T-helper 1 cell treated with Interleukin-12 subunit alpha and Interleukin-12 subunit beta and Interleukin-4 antibody, amounts not matched to agents 30 μg/mL and 1 μg/mL, for 36 hours (primary cell): ENCODE data around the gene SIK3.
A peak's percentile ranks its signal among the peaks of the same experiment; 100 is the strongest.

Source experiments
- H3K27ac Mint-ChIP-seq: one replicate; pipeline ENCODE4 v1.8.0; 2021; ENCODE audit warnings: mild to moderate bottlenecking, mixed read lengths
- H3K27me3 Mint-ChIP-seq: one replicate; pipeline ENCODE4 v1.8.0; 2021; ENCODE audit warnings: low read depth, mixed read lengths
- H3K36me3 Mint-ChIP-seq: one replicate; pipeline ENCODE4 v1.8.0; 2021; ENCODE audit warnings: low read depth, mixed read lengths
- H3K4me1 Mint-ChIP-seq: one replicate; pipeline ENCODE4 v1.8.0; 2021; ENCODE audit warnings: low read depth, mixed read lengths
- H3K4me3 Mint-ChIP-seq: one replicate; pipeline ENCODE4 v1.8.0; 2021; ENCODE audit warnings: mild to moderate bottlenecking, moderate library complexity, mixed read lengths
- H3K9me3 Mint-ChIP-seq: one replicate; pipeline ENCODE4 v1.8.0; 2021; ENCODE audit warnings: mixed read lengths

Gene SIK3

DNA sequence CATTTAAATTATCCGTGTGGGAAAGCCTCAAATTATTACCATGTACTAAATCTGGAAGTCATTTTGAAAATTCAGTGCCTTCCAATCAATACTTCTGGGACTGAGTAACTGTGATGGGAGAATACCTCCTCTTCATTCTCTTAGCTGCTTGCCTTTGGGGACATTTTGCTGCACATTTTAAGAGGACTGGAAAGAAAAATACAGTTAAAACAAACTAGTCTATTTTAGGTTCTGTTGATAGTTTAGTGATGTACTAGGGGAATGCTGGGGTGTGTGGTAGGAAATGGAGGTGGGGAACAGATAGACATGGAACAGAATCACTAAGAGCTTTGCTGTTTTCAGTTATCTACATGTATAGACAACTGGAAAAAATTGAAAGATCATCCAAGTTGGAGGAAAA is 195.1 kb downstream of the SIK3 start:
- H3K4me1 Mint-ChIP-seq = peaks cover 10% of the 10 kb centered on the region
- H3K27ac Mint-ChIP-seq = no peak overlapping the region
- H3K9me3 Mint-ChIP-seq = peaks cover 10% of the 10 kb centered on the region
- H3K36me3 Mint-ChIP-seq = peaks cover 24% of the 10 kb centered on the region
- H3K4me3 Mint-ChIP-seq = no peak overlapping the region
- H3K27me3 Mint-ChIP-seq = no peaks in the 10 kb centered on the region

GRCh38 chr11:116901964-116902688 is 196.1 kb downstream of the SIK3 start:
- peaks cover 10% of the 10 kb centered on the region for H3K4me1 Mint-ChIP-seq
- no peak overlapping the region for H3K4me3 Mint-ChIP-seq
- peaks cover 24% of the 10 kb centered on the region for H3K36me3 Mint-ChIP-seq
- H3K27me3 Mint-ChIP-seq = no peaks in the 10 kb centered on the region
- H3K9me3 Mint-ChIP-seq = peaks cover 10% of the 10 kb centered on the region
- no peak overlapping the region for H3K27ac Mint-ChIP-seq

DNA sequence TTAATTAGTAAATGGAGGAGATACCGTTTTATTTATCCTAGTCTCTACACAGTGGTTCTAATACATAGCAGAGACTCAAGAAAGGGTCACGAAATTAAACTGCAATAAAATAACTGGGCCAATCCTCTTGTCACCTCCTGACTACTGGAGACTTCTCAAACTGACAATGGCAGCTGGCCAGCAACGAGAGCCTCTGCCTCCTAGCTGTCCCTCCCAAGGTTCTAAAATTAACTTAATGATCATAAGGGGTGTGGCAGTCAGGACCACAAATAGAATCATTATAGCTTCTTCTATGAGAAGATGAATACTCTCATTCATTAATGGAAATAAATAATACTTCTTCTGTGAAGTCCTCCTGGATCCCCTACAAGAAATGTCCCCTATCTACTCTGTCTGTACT is 197.0 kb downstream of the SIK3 start:
- Mint-ChIP-seq H3K9me3 (peaks cover 10% of the 10 kb centered on the region), H3K36me3 (peaks cover 24% of the 10 kb centered on the region), H3K27ac (no peak overlapping the region), H3K4me3 (no peak overlapping the region), H3K4me1 (peaks cover 10% of the 10 kb centered on the region), H3K27me3 (no peaks in the 10 kb centered on the region)

- no peaks in the 10 kb centered on the region for H3K27me3 Mint-ChIP-seq
- H3K4me1 Mint-ChIP-seq = no peaks in the 10 kb centered on the region
- peaks cover 10% of the 10 kb centered on the region for H3K9me3 Mint-ChIP-seq
- H3K36me3 Mint-ChIP-seq = peaks cover 25% of the 10 kb centered on the region
- H3K4me3 Mint-ChIP-seq = no peak overlapping the region
- H3K27ac Mint-ChIP-seq = no peak overlapping the region
These were observed 202.0 kb downstream of the SIK3 start for GRCh38 chr11:116896211-116896610.

DNA sequence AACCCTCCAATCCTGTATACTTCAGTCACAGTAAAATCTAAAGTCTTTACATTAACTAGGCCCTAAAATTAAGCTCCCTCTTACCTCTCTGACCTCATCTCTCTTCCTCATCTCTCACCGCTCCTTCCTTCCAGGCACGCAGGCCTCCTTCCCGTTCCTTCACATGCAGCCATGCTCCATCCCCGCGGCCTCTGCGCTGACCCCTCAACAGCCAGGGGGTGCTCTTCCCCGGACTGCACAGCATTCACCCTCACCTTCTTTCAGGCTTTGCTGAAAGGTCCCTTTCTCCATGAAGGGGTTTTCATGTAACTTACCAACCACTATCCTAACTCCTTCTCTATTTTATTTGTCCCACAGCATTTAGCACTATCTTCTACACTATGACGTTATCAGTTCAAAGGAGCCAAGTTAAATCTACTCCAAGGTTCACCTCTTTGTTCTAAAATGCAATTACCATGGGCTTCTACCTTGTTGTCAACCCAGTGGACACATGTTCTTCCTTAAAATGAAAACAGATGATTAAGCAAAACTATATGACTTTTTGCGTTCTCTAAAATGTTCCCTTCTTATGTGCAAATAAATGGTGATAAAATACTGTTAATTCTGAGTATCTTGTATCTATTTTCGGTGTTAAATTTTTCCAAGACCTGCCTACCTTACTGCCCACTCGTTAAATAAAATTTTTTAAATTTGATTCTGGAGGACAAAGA is 203.0 kb downstream of the SIK3 start:
- Mint-ChIP-seq H3K27me3 (no peaks in the 10 kb centered on the region), H3K4me1 (peaks cover 4% of the 10 kb centered on the region), H3K27ac (no peak overlapping the region), H3K9me3 (peaks cover 6% of the 10 kb centered on the region), H3K4me3 (no peak overlapping the region), H3K36me3 (peaks cover 26% of the 10 kb centered on the region)

- H3K4me3 Mint-ChIP-seq = no peak overlapping the region
- H3K27ac Mint-ChIP-seq = no peak overlapping the region
- H3K9me3 Mint-ChIP-seq = no peaks in the 10 kb centered on the region
- H3K36me3 Mint-ChIP-seq = peaks cover 22% of the 10 kb centered on the region
- no peaks in the 10 kb centered on the region for H3K27me3 Mint-ChIP-seq
- H3K4me1 Mint-ChIP-seq = peaks cover 9% of the 10 kb centered on the region
These were observed 204.3 kb downstream of the SIK3 start for GRCh38 chr11:116893906-116894305.

- no peaks in the 10 kb centered on the region for H3K27me3 Mint-ChIP-seq
- peaks cover 13% of the 10 kb centered on the region for H3K4me1 Mint-ChIP-seq
- peaks cover 22% of the 10 kb centered on the region for H3K36me3 Mint-ChIP-seq
- H3K9me3 Mint-ChIP-seq = no peaks in the 10 kb centered on the region
- H3K4me3 Mint-ChIP-seq = no peak overlapping the region
- no peak overlapping the region for H3K27ac Mint-ChIP-seq
These were observed 204.8 kb downstream of the SIK3 start for GRCh38 chr11:116893437-116893836.

- H3K9me3 Mint-ChIP-seq = no peaks in the 10 kb centered on the region
- H3K4me3 Mint-ChIP-seq = no peak overlapping the region
- peaks cover 13% of the 10 kb centered on the region for H3K4me1 Mint-ChIP-seq
- H3K36me3 Mint-ChIP-seq = peaks cover 22% of the 10 kb centered on the region
- H3K27ac Mint-ChIP-seq = no peak overlapping the region
- no peaks in the 10 kb centered on the region for H3K27me3 Mint-ChIP-seq
These were observed 205.9 kb downstream of the SIK3 start for GRCh38 chr11:116892374-116892773.

- peaks cover 22% of the 10 kb centered on the region for H3K36me3 Mint-ChIP-seq
- peaks cover 13% of the 10 kb centered on the region for H3K4me1 Mint-ChIP-seq
- H3K27ac Mint-ChIP-seq = no peak overlapping the region
- no peak overlapping the region for H3K4me3 Mint-ChIP-seq
- no peaks in the 10 kb centered on the region for H3K9me3 Mint-ChIP-seq
- no peaks in the 10 kb centered on the region for H3K27me3 Mint-ChIP-seq
These were observed 206.5 kb downstream of the SIK3 start for GRCh38 chr11:116891746-116892145.

DNA sequence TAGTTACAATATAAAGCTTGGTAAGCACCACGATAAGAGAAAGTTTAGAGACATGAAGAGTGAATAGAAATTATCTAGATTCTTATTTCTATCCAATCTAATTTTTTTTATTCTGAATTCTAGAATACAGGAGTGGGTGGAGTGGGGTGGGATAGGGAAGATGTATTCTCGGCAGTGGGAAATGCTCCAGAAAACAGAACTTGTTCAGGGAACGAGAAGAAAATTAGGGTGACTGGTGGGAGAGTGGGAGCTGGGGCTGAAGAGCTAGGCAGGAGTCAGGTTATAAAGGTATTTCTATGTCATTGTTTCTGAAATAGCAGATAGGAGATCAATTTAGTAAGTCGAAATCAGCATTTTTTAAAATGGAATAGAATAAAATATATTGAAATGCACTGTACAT is 207.6 kb downstream of the SIK3 start:
- Mint-ChIP-seq H3K36me3 (peaks cover 28% of the 10 kb centered on the region), H3K9me3 (no peaks in the 10 kb centered on the region), H3K4me1 (peaks cover 13% of the 10 kb centered on the region), H3K4me3 (no peak overlapping the region), H3K27ac (peak overlapping the region; percentile 41), H3K27me3 (no peaks in the 10 kb centered on the region)

GRCh38 chr11:116890193-116890592 is 208.0 kb downstream of the SIK3 start:
- H3K4me3 Mint-ChIP-seq = no peak overlapping the region
- peak overlapping the region; percentile 41 for H3K27ac Mint-ChIP-seq
- peaks cover 25% of the 10 kb centered on the region for H3K36me3 Mint-ChIP-seq
- no peaks in the 10 kb centered on the region for H3K27me3 Mint-ChIP-seq
- no peaks in the 10 kb centered on the region for H3K9me3 Mint-ChIP-seq
- H3K4me1 Mint-ChIP-seq = peaks cover 13% of the 10 kb centered on the region

DNA sequence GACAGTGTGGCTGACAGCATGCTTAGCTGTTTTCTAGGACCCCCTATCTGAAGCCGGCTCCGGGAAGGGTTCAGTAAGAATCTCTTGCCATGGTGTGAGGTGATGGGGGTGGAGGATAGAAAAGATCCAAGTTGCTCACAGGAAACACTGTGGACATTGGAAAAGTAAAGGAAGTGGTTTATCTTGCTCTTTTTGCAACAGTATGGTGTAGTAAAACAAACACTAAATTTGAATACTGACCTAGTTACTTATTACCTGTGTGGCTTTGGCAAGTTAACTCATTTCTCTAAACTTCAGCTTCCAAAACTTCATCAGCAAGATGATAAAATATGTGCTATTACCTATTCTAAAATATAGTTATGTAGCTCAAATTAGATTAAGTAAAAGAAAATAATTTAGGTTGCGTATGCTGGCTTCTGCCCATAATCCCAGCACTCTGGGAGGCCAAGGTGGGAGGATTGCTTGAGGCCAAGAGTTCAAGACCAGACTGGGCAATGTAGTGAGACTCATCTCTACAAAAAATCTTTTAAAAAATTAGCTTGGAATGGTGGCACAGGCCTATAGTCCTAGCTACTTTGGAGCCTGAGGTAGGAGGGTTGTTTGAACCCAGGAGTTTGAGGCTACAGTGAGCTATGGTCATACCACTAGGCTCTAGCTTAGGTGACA is 209.2 kb downstream of the SIK3 start:
- no peak overlapping the region for H3K27ac Mint-ChIP-seq
- H3K4me3 Mint-ChIP-seq = no peak overlapping the region
- H3K4me1 Mint-ChIP-seq = peaks cover 13% of the 10 kb centered on the region
- peaks cover 20% of the 10 kb centered on the region for H3K36me3 Mint-ChIP-seq
- H3K27me3 Mint-ChIP-seq = no peaks in the 10 kb centered on the region
- H3K9me3 Mint-ChIP-seq = no peaks in the 10 kb centered on the region

- no peak overlapping the region for H3K4me3 Mint-ChIP-seq
- H3K36me3 Mint-ChIP-seq = peaks cover 16% of the 10 kb centered on the region
- H3K4me1 Mint-ChIP-seq = peaks cover 13% of the 10 kb centered on the region
- H3K9me3 Mint-ChIP-seq = no peaks in the 10 kb centered on the region
- no peak overlapping the region for H3K27ac Mint-ChIP-seq
- no peaks in the 10 kb centered on the region for H3K27me3 Mint-ChIP-seq
These were observed 210.2 kb downstream of the SIK3 start for GRCh38 chr11:116888024-116888423.

DNA sequence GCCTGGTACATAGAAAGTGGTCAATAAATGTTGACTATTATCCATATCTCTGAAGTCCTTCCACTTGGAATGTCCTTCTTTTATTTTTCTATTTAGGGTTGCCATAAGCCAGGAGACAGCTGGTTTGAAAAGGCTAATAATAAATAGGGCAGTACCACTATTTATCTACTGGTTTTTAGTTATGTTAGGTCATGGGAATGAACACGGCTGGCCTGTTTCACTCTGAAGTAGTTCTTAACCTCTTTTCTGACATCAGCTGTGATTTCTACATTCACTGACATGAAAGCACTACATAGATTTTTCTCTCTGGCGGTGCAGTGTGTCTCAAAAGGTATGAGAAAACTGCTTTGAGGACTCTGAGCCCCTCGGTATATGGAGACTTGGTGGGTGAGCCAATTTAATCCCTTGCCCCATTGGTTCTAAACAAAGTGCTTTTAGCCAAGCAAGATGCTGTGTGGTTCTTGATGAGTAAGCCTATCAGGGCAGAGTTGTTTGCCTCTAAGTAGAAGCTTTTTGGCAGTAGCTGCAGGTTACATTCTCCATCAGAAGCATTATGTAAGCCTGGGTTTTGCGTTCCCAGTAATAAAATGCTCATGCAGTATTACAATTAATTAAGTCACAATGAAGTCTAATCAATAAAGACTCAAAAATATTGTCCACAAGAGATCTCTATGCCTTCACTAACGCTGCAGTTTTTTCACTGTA is 212.1 kb downstream of the SIK3 start:
- Mint-ChIP-seq H3K9me3 (no peaks in the 10 kb centered on the region), H3K36me3 (peaks cover 14% of the 10 kb centered on the region), H3K4me1 (peaks cover 15% of the 10 kb centered on the region), H3K27ac (no peak overlapping the region), H3K4me3 (no peak overlapping the region), H3K27me3 (no peaks in the 10 kb centered on the region)
